HEK293T (cell line): ENCODE results near the gene TCF7L2.

Experiments used
- CTCF ChIA-PET: fragments of 350-600 bp; formaldehyde crosslinking; extraction: SDS; loops from one replicate; lab custom pipeline; 2021; ENCODE audit warnings: antibody characterized with exemption, inconsistent platforms; lab: Yijun Ruan, JAX
- POLR2A ChIA-PET: fragments of 350-600 bp; formaldehyde crosslinking; extraction: SDS; loops from one replicate; lab custom pipeline; 2020; ENCODE audit warnings: antibody characterized with exemption, inconsistent platforms; lab: Yijun Ruan, JAX
- DNase-seq: peaks from one replicate; pipeline ENCODE4 v3.0.0; 2012; ENCODE audit warnings: mixed read lengths; ENCODE audit errors: extremely low spot score
- ARNT ChIP-seq: fragments of 450-650 bp; IDR thresholded peaks from 2 replicates; pipeline ENCODE4 v1.6.1; 2017; ENCODE audit warnings: mild to moderate bottlenecking
- BHLHE40 ChIP-seq: fragments of 450-650 bp; IDR thresholded peaks from 2 replicates; pipeline ENCODE4 v1.6.1; 2016; ENCODE audit warnings: mild to moderate bottlenecking, moderate library complexity, borderline replicate concordance
- CTBP1 ChIP-seq: fragments of 450-650 bp; IDR thresholded peaks from 2 replicates; pipeline ENCODE4 v1.6.1; 2016; ENCODE audit warnings: borderline replicate concordance
- ELF4 ChIP-seq: fragments of 450-650 bp; IDR thresholded peaks from 2 replicates; pipeline ENCODE4 v1.6.1; 2017; ENCODE audit warnings: antibody characterized with exemption
- FOXA1 ChIP-seq: fragments of 450-650 bp; IDR thresholded peaks from 2 replicates; pipeline ENCODE4 v1.6.1; 2016; ENCODE audit warnings: mild to moderate bottlenecking
- FOXK2 ChIP-seq: fragments of 450-650 bp; IDR thresholded peaks from 2 replicates; pipeline ENCODE4 v1.6.1; 2016; ENCODE audit warnings: mild to moderate bottlenecking
- FOXM1 ChIP-seq: fragments of 450-650 bp; IDR thresholded peaks from 2 replicates; pipeline ENCODE4 v1.6.1; 2017; ENCODE audit warnings: mild to moderate bottlenecking, borderline replicate concordance
- HDGF ChIP-seq: fragments of 450-650 bp; IDR thresholded peaks from 2 replicates; pipeline ENCODE4 v1.6.1; 2017; ENCODE audit warnings: antibody characterized with exemption, borderline replicate concordance
- L3MBTL2 ChIP-seq: fragments of 450-650 bp; conservative IDR thresholded peaks from 2 replicates; pipeline ENCODE4 v1.6.1; 2016; ENCODE audit warnings: mild to moderate bottlenecking
- LEF1 ChIP-seq: fragments of 450-650 bp; IDR thresholded peaks from 2 replicates; pipeline ENCODE4 v1.6.1; 2017; ENCODE audit warnings: mild to moderate bottlenecking, borderline replicate concordance
- NFRKB ChIP-seq: fragments of 450-650 bp; IDR thresholded peaks from 2 replicates; pipeline ENCODE4 v1.6.1; 2016; ENCODE audit warnings: mild to moderate bottlenecking, moderate library complexity
- PKNOX1 ChIP-seq: fragments of 450-650 bp; IDR thresholded peaks from 2 replicates; pipeline ENCODE4 v1.6.1; 2016
- SP1 ChIP-seq: fragments of 450-650 bp; IDR thresholded peaks from 2 replicates; pipeline ENCODE4 v1.6.1; 2017
- SUZ12 ChIP-seq: fragments of 450-650 bp; IDR thresholded peaks from 2 replicates; pipeline ENCODE4 v1.6.1; 2016; ENCODE audit warnings: mild to moderate bottlenecking
- TARDBP ChIP-seq: fragments of 450-650 bp; IDR thresholded peaks from 2 replicates; pipeline ENCODE4 v1.6.1; 2016
- ZNF384 ChIP-seq: fragments of 450-650 bp; IDR thresholded peaks from 2 replicates; pipeline ENCODE4 v1.6.1; 2016

TCF7L2 gene

DNA sequence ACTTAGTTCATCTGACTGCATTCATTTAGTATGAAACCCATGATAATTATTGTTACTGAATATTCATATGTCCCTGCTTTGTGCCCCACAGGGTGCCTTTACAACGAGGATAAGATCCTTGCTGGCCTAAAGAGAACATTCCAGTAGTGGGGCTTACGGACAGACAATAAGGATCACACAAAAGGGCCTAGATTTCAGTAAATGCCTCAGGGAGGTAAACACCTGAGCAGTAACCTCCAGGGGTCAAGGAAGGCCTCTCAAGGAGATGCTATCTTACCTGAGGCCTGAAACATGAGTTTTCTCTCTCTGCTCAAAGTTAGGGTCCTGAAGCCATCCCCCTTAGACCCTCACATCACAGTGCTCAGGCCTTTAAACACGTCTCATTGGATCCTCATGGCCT is 228.7 kb downstream of the TCF7L2 start:
- TF ChIP-seq BHLHE40 (no peak), NFRKB (no peak), LEF1 (no peak), ELF4 (no peak), FOXM1 (no peak), SP1 (no peak), ZNF384 (no peak), SUZ12 (no peak), FOXK2 (no peak), L3MBTL2 (no peak), ARNT (no peak), TARDBP (no peak), PKNOX1 (no peak)
- ChIA-PET POLR2A (no interaction called here), CTCF (no interaction called here)
- no peak for DNase-seq

DNA sequence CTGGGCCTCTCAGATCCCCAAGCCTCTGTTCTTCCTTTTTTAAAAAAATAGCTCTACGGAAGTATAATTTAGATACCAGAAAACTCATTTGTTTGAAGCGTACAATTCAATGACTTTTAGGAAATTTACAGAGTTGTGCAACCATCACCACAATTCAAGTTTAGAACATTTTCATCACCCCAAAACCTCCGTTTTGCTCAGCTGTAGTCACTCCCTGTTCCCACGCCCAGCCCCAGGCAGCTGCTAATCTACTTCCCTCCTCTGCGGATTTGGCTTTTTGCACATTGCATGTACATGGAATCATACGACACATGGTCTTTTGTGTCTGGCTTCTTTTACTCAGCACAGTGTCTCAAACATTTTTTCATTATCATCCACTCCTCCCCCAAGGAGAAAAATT is 229.2 kb downstream of the TCF7L2 start:
- DNase-seq: no peak
- ChIA-PET CTCF (no interaction called here), POLR2A (no interaction called here)
- TF ChIP-seq FOXA1: no peak
- no peak for TF ChIP-seq TARDBP
- TF ChIP-seq ELF4: no peak
- no peak for TF ChIP-seq ZNF384
- TF ChIP-seq L3MBTL2: no peak
- TF ChIP-seq PKNOX1: no peak
- no peak for TF ChIP-seq CTBP1
- TF ChIP-seq HDGF: no peak
- no peak for TF ChIP-seq NFRKB
- no peak for TF ChIP-seq BHLHE40
- no peak for TF ChIP-seq LEF1
- no peak for TF ChIP-seq SUZ12
- TF ChIP-seq ARNT: no peak
- no peak for TF ChIP-seq SP1
- TF ChIP-seq FOXK2: no peak
- no peak for TF ChIP-seq FOXM1

DNA sequence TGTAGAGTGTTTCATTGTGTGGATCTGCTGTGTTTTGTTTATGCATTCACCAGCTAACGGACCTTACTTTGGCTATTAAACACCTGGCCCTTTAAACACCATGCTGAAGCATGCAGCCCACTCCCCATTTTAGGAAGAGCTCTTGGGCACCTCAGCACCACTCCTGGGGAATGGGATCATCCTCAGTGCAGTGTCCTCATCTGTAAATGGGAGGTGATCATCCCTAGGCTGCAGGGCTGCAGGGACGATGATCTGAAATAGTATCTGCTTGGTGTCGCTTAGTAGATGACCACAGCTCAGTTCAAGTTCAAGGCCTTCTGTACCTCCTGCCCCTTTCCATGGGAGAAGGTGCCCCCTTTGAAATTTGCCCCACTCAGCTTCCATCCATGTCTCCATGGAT is 229.9 kb downstream of the TCF7L2 start:
- ChIA-PET POLR2A (no interaction called here), CTCF (no interaction called here)
- no peak for TF ChIP-seq BHLHE40
- no peak for TF ChIP-seq ZNF384
- TF ChIP-seq LEF1: no peak
- no peak for TF ChIP-seq L3MBTL2
- no peak for TF ChIP-seq HDGF
- no peak for TF ChIP-seq PKNOX1
- TF ChIP-seq NFRKB: no peak
- TF ChIP-seq FOXK2: no peak
- no peak for TF ChIP-seq SUZ12
- TF ChIP-seq ARNT: no peak
- TF ChIP-seq CTBP1: no peak
- TF ChIP-seq FOXA1: no peak
- no peak for DNase-seq

- TF ChIP-seq FOXK2: no peak
- no peak for TF ChIP-seq SP1
- no peak for TF ChIP-seq CTBP1
- ChIA-PET POLR2A (no interaction called here), CTCF (no interaction called here)
- DNase-seq: no peak
Measured at GRCh38 chr10:113180401-113181154, 230.5 kb downstream of the TCF7L2 start.

DNA sequence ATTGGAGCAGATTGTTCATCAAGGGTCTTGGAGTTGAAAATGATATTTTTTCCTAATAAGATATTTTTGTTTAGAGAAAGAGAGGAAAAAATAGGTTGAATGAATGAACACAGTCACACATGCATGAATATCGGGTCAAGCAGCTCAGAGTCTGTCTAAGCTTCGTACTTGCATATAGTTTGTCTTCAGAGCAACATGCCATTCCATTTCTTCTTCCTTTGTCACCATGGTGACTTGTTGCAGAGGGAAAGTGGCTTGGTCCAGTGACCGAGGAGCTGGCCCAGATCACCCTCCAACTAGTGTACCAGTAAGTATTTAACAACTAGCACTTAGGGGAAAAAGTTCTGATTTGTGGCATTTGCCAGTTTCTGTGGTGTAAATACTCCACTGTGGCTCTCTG is 232.1 kb downstream of the TCF7L2 start:
- CTCF ChIA-PET: no interaction called here
- POLR2A ChIA-PET: no interaction called here
- TF ChIP-seq HDGF (no peak), L3MBTL2 (no peak), ARNT (no peak), LEF1 (no peak), FOXA1 (no peak), PKNOX1 (no peak), FOXK2 (no peak), CTBP1 (no peak), ELF4 (no peak), ZNF384 (no peak), FOXM1 (no peak), SUZ12 (no peak), TARDBP (no peak), SP1 (no peak), NFRKB (no peak), BHLHE40 (no peak)
- no peak for DNase-seq
